B cell (primary cell): ENCODE measurements around the gene COL9A3. TPM values are rescaled to one million over a fixed set of nuclear protein-coding genes. Genes with fewer than 3 reads are reported as not detected.

Experiments
- ATAC-seq: fragments of 200-7000 bp; cut with Tn5 transposase; one replicate; pipeline ENCODE4 v1.10.0; 2021; ENCODE audit warnings: low read depth, mild to moderate bottlenecking, moderate number of reproducible peaks, moderate library complexity
- CTCF ChIA-PET: fragments of 350-600 bp; sonication (Branson Sonifier 250); formaldehyde crosslinking; loops from one replicate; lab custom pipeline; 2021; ENCODE audit warnings: antibody characterized with exemption, inconsistent platforms; lab: Charles Lee
- POLR2A ChIA-PET: fragments of 350-600 bp; sonication (Branson Sonifier 250); formaldehyde crosslinking; loops from one replicate; lab custom pipeline; 2021; ENCODE audit warnings: antibody characterized with exemption; lab: Charles Lee
- DNase-seq: peaks from one replicate; pipeline ENCODE4 v3.0.0; 2013
- H2AFZ ChIP-seq: 2 replicates; pipeline ENCODE4 v1.6.1; 2012; ENCODE audit warnings: mild to moderate bottlenecking, low read depth, low read length; ENCODE audit not compliant: insufficient read depth, poor library complexity, severe bottlenecking
- H3K27ac ChIP-seq, 2 donors: 1 replicate in 1 of 2; 2 replicates in 1 of 2; pipeline ENCODE4 v1.5.1; 2012 to 2013; ENCODE audit warnings: low read length in 2 of 2, mild to moderate bottlenecking in 2 of 2, moderate library complexity in 1 of 2
- H3K27me3 ChIP-seq, 4 experiments: fragments of 200-600 bp in 1 of 4; sonication (generic) in 1 of 4; replicated peaks in 1 of 4; 1 replicate in 2 of 4; 2 replicates in 2 of 4; pipeline versions ENCODE4 v1.6.1 to v1.7.0; 2013 to 2016; ENCODE audit warnings: low read length in 3 of 4, mild to moderate bottlenecking in 2 of 4, mixed read lengths in 1 of 4, moderate library complexity in 1 of 4; ENCODE audit not compliant: insufficient read depth in 4 of 4, control insufficient read depth in 3 of 4; ENCODE audit errors: control extremely low read depth in 1 of 4
- H3K36me3 ChIP-seq, 2 experiments: replicated peaks in 1 of 2; 1 replicate in 1 of 2; 2 replicates in 1 of 2; pipeline versions ENCODE4 v1.6.1 to v1.7.1; 2013; ENCODE audit warnings: low read length in 1 of 2; ENCODE audit not compliant: insufficient read depth in 2 of 2, control insufficient read depth in 1 of 2; ENCODE audit errors: control extremely low read depth in 1 of 2, extremely low read depth in 1 of 2
- H3K4me1 ChIP-seq, 2 donors: fragments of 200-600 bp in 1 of 2; sonication (generic) in 1 of 2; 1 replicate in 1 of 2; 2 replicates in 1 of 2; pipeline versions ENCODE4 v1.5.1 to v1.6.1; 2013 to 2017; ENCODE audit warnings: low read length in 2 of 2; ENCODE audit not compliant: control insufficient read depth in 2 of 2, insufficient read depth in 2 of 2
- H3K4me2 ChIP-seq: replicated peaks from 2 replicates; pipeline ENCODE3; 2012; ENCODE audit warnings: mild to moderate bottlenecking, low read depth, low read length; ENCODE audit not compliant: poor library complexity, severe bottlenecking
- H3K4me3 ChIP-seq, 5 experiments: fragments of 200-600 bp in 1 of 5; sonication (generic) in 1 of 5; 1 replicate in 3 of 5; 2 replicates in 2 of 5; pipeline versions ENCODE4 v1.5.1 to v1.7.0; 2011 to 2016; ENCODE audit warnings: low read length in 4 of 5, mild to moderate bottlenecking in 4 of 5, low read depth in 2 of 5, control low read depth in 1 of 5, moderate library complexity in 1 of 5; ENCODE audit not compliant: insufficient read depth in 1 of 5; ENCODE audit errors: control extremely low read depth in 1 of 5, extremely low read depth in 1 of 5
- H3K79me2 ChIP-seq: fragments of 200-600 bp; sonication (generic); one replicate; pipeline ENCODE4 v1.6.0; 2016; ENCODE audit warnings: low read length; ENCODE audit not compliant: control insufficient read depth, insufficient read depth
- H3K9ac ChIP-seq: fragments of 200-600 bp; sonication (generic); 2 replicates; pipeline ENCODE4 v1.6.1; 2017; ENCODE audit warnings: mild to moderate bottlenecking, low read length, moderate library complexity
- H3K9me3 ChIP-seq, 3 donors: one replicate each; pipeline versions ENCODE4 v1.6.1 to v1.7.1; 2013; ENCODE audit warnings: low read length in 2 of 3; ENCODE audit not compliant: control insufficient read depth in 2 of 3, insufficient read depth in 1 of 3; ENCODE audit errors: control extremely low read depth in 1 of 3
- H4K20me1 ChIP-seq: 2 replicates; pipeline ENCODE4 v1.6.0; 2012; ENCODE audit warnings: mild to moderate bottlenecking, low read length; ENCODE audit not compliant: insufficient read depth, control insufficient read depth, poor library complexity, severe bottlenecking
- H3K27ac Mint-ChIP-seq: one replicate; pipeline ENCODE4 v1.8.0; 2021; ENCODE audit warnings: mixed read lengths
- H3K27me3 Mint-ChIP-seq: one replicate; pipeline ENCODE4 v1.8.0; 2021; ENCODE audit warnings: mixed read lengths
- H3K4me1 Mint-ChIP-seq: one replicate; pipeline ENCODE4 v1.8.0; 2021; ENCODE audit warnings: mixed read lengths
- H3K4me3 Mint-ChIP-seq: one replicate; pipeline ENCODE4 v1.8.0; 2021; ENCODE audit warnings: mixed read lengths
- H3K9me3 Mint-ChIP-seq: one replicate; pipeline ENCODE4 v1.8.0; 2022; ENCODE audit warnings: mixed read lengths; ENCODE audit not compliant: insufficient read depth
- EZH2 ChIP-seq: IDR thresholded peaks from 2 replicates; pipeline ENCODE4 v1.6.1; 2012; ENCODE audit warnings: borderline replicate concordance, low read depth, mild to moderate bottlenecking, moderate library complexity, low read length; ENCODE audit not compliant: insufficient read depth, poor library complexity, severe bottlenecking
- WGBS: methylation state at CpG from one replicate; pipeline ENCODE4 v1.1.5; 2013; ENCODE audit warnings: missing lambda C conversion rate; ENCODE audit not compliant: insufficient coverage; 5-methylcytosine and 5-hydroxymethylcytosine counted together
- intact Hi-C: fragments of 100-400 bp; cut with micrococcal nuclease; formaldehyde crosslinking; loops from one replicate; pipeline ENCODE4 v1.10.0; 2022
- polyA plus RNA-seq: library from polyadenylated mRNA; depleted of rRNA; stranded (reverse); fragments of >200 nt; gene quantifications from 2 replicates; pipeline ENCODE4 v1.2.3, GENCODE V29; 2012
- total RNA-seq, 2 donors: library from RNA; stranded (reverse); fragments of 120-200 nt in 1 of 2; gene quantifications; 1 replicate in 1 of 2; 2 replicates in 1 of 2; pipeline versions ENCODE4 v1.2.3 to v1.2.4, GENCODE V29; 2013 to 2022
- TF ChIP-seq, protein P1 (sequence below): fragments of 200-600 bp; IDR thresholded peaks from one replicate; pipeline ENCODE4 v1.8.0; 2022; ENCODE audit warnings: antibody characterized with exemption, mild to moderate bottlenecking

Gene COL9A3
- total and polyA plus RNA-seq, 2 donors (not counting 1 experiment from before 2014, with no cell fraction given): 10.7 to 96.3 TPM

DNA sequence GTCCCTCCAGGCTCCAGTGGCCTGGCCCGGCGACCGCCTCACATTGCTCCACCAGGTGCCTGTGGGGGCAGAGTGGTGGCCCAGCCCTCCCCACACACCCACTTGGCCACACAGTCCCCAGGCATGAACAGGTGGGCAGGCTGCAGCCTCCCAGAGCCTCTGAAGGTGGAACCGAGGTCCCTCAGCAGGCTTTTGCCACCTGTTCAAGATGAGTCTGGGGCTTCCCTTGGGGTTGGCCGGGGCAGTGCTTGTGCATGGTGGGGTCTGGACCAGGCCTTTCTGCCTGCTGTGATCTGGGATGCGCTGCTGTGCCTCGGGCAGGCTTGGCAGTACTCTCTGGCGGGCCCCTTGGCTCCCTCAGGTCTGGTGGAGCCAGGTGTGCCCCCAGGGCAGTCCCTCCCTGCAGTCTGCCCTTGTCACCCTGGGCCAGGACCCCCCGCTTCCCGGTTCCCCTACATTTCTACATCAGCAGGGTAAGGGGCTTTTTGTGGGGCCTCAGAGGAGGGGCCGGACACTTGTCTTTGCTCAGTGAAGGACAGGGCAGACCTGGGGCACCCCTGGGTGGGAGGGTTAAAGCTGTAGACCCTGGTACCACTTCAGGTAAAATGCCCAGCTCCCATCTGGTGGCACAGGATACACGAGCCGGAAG is 2.7 kb upstream of the COL9A3 start:
- POLR2A ChIA-PET: interaction anchor here (1.1 to 1.7 kb wide), 2 partner anchors 10 to 20 kb away, joined by 3 to 4 read pairs; no protein-coding TSS in a partner anchor
- Histone ChIP-seq H3K36me3 (peaks cover 0 to 42% of the 10 kb centered on the region in 2 experiments), H3K27ac (no peak overlapping the region), H3K4me2 (no peak overlapping the region), H3K9me3 (peaks cover 0 to 24% (median 0%) of the 10 kb centered on the region in 3 donors), H3K4me1 (peaks cover 12 to 13% of the 10 kb centered on the region in 2 donors), H3K9ac (no peak overlapping the region), H3K4me3 (no peak overlapping the region), H4K20me1 (peaks cover 68% of the 10 kb centered on the region), H2AFZ (no peak overlapping the region), H3K27me3 (peaks cover 0 to 41% (median 22%) of the 10 kb centered on the region in 4 experiments), H3K79me2 (peaks cover 2% of the 10 kb centered on the region)
- CTCF ChIA-PET: interaction anchor here (1.0 kb wide), 1 partner anchor 314 kb away, joined by 3 read pairs; no protein-coding TSS in a partner anchor
- no peak for DNase-seq
- Mint-ChIP-seq H3K4me1 (peaks cover 14% of the 10 kb centered on the region), H3K27ac (no peak overlapping the region), H3K4me3 (peak overlapping the region; percentile 10), H3K9me3 (no peaks in the 10 kb centered on the region), H3K27me3 (peaks cover 17% of the 10 kb centered on the region)
- intact Hi-C loops: no loop called here
- WGBS: 76% methylated on average over 11 of the region's 13 CpGs
- no peak for TF ChIP-seq EZH2
- TF ChIP-seq, protein P1, sequence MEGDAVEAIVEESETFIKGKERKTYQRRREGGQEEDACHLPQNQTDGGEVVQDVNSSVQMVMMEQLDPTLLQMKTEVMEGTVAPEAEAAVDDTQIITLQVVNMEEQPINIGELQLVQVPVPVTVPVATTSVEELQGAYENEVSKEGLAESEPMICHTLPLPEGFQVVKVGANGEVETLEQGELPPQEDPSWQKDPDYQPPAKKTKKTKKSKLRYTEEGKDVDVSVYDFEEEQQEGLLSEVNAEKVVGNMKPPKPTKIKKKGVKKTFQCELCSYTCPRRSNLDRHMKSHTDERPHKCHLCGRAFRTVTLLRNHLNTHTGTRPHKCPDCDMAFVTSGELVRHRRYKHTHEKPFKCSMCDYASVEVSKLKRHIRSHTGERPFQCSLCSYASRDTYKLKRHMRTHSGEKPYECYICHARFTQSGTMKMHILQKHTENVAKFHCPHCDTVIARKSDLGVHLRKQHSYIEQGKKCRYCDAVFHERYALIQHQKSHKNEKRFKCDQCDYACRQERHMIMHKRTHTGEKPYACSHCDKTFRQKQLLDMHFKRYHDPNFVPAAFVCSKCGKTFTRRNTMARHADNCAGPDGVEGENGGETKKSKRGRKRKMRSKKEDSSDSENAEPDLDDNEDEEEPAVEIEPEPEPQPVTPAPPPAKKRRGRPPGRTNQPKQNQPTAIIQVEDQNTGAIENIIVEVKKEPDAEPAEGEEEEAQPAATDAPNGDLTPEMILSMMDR: no peak
- peak; percentile 29 for ATAC-seq

GRCh38 chr20:62814709-62815065 is 2.2 kb upstream of the COL9A3 start:
- ATAC-seq (no peak), DNase-seq (no peak)
- CTCF ChIA-PET: interaction anchor here (1.0 kb wide), 1 partner anchor 315 kb away, joined by 3 read pairs; no protein-coding TSS in a partner anchor
- Histone ChIP-seq H3K27ac (no peak overlapping the region), H2AFZ (no peak overlapping the region), H3K9ac (no peak overlapping the region), H4K20me1 (peaks cover 63% of the 10 kb centered on the region), H3K4me2 (no peak overlapping the region), H3K4me3 (no peak overlapping the region), H3K27me3 (peaks cover 0 to 46% (median 26%) of the 10 kb centered on the region in 4 experiments), H3K9me3 (peaks cover 0 to 24% (median 0%) of the 10 kb centered on the region in 3 donors), H3K36me3 (peaks cover 0 to 37% of the 10 kb centered on the region in 2 experiments), H3K4me1 (peaks cover 12 to 13% of the 10 kb centered on the region in 2 donors), H3K79me2 (no peaks in the 10 kb centered on the region)
- intact Hi-C loops: no loop called here
- no peaks in the 10 kb centered on the region for H3K9me3 Mint-ChIP-seq
- peak overlapping the region; percentile 10 for H3K4me3 Mint-ChIP-seq
- no peak overlapping the region for H3K27ac Mint-ChIP-seq
- H3K4me1 Mint-ChIP-seq: peaks cover 14% of the 10 kb centered on the region
- H3K27me3 Mint-ChIP-seq: peaks cover 17% of the 10 kb centered on the region
- TF ChIP-seq, protein P1: no peak
- TF ChIP-seq EZH2: no peak
- POLR2A ChIA-PET: interaction anchor here (1.1 to 1.7 kb wide), 2 partner anchors 10 to 21 kb away, joined by 3 to 4 read pairs; no protein-coding TSS in a partner anchor
- WGBS: 87% methylated on average over 12 of the region's 12 CpGs
